ENCODE data around the gene ZNG1C.
"Not testable (repeated sequence)": the region's sequence is repeated elsewhere in the genome, so short reads cannot be mapped to it uniquely, and the experiment has no call there.

DNA sequence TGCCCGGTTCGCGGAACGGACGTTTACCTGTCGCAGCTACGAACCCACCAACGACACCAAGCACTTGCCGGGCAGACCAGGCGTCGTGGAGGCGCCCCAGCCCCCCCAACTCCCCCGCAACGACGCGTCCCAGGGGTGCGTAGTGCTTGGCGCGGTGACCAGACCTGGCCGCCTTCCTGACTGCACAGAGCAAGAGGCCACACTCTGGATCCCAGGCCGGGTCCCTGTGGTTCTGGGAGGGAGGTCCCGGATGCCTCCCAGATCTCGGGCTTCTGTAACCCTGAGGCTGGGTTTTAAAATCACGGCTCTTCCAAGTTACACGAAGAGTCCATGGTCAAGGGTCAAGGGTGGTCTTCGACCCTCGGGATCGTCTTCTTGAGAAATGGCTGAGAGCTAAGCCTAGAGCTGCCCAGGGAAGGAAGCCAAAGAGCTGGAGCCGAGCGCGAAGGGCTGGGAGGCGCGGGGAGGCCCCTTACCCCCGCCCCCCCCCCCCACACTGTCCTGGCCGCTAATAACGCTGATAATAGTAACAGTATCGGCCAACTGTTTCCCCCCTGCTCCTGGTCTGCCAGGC is 64.7 kb downstream of the ZNG1C start:
- not testable (repeated sequence) for TF ChIP-seq POLR2A (IDR thresholded peaks at IDR 0.05); CTCF (IDR thresholded peaks at IDR 0.05 in 4 of 5, conservative IDR thresholded peaks at IDR 0.05 in 1 of 5)
